ENCODE data around the gene S100P. TPM values are rescaled to one million over a fixed set of nuclear protein-coding genes. Genes with fewer than 3 reads are reported as not detected.
"Not testable (repeated sequence)": the region's sequence is repeated elsewhere in the genome, so short reads cannot be mapped to it uniquely, and the experiment has no call there.

Gene S100P
- total RNA-seq, 1 donor from 2014 or later, result not detected

GRCh38 chr4:6668391-6668790 lies 25.3 kb upstream of the S100P start:
- Mint-ChIP-seq H3K4me1 (peaks cover 3% of the 10 kb centered on the region), H3K36me3 (peaks cover 10% of the 10 kb centered on the region), H3K27me3 (ENCODE audit: insufficient read depth, low read depth) (peaks cover 7% of the 10 kb centered on the region), H3K9me3 (peaks cover 3% of the 10 kb centered on the region), H3K4me3 (no peak overlapping the region), H3K27ac (no peak overlapping the region)
- no peaks in the 10 kb centered on the region for H3K4me1 ChIP-seq
- H3K4me2 ChIP-seq, result no peak overlapping the region
- no peak overlapping the region for H3K9ac ChIP-seq
- no peak for DNase-seq (ENCODE audit: low spot score)
- H2AFZ ChIP-seq (replicated peaks), result no peak overlapping the region
- no peaks in the 10 kb centered on the region for H4K20me1 ChIP-seq (ENCODE audit: low read depth)
- H3K27me3 ChIP-seq, result no peaks in the 10 kb centered on the region
- H3F3A ChIP-seq (ENCODE audit: low read depth), result no peaks in the 10 kb centered on the region
- no peak overlapping the region for H3K4me3 ChIP-seq
- TF ChIP-seq EZH2phosphoT487 (IDR thresholded peaks at IDR 0.05) (no peak), EZH2 (IDR thresholded peaks at IDR 0.05) (no peak), CTCF (IDR thresholded peaks at IDR 0.05) (no peak)
- no peaks in the 10 kb centered on the region for H3K36me3 ChIP-seq
- H3K27ac ChIP-seq, result no peak overlapping the region
- H3K79me2 ChIP-seq (ENCODE audit: low read depth), result peaks cover 3% of the 10 kb centered on the region
- no peaks in the 10 kb centered on the region for H3K9me3 ChIP-seq (ENCODE audit: low read depth)

DNA sequence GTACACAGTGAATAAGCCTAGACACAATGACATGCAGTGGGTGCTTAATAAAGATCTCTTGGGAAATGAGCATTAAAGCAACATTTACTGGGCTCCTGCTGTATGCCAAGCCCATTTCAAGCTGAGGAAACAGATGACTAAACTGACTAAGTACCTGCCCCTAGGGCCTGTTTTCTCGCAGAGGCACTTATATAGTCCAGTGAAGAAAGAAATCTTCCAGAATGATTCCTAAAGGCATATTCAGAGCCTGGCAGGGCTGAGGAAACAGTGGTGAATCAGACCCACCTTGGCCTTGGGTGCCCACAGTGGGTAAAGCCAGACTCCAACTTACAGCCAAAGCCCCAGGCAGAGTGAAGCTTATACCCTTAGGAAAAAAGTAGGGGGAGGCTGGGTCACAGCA lies 22.0 kb upstream of the S100P start:
- H3K27ac Mint-ChIP-seq, result no peak overlapping the region
- Histone ChIP-seq H3K27ac (no peak overlapping the region), H3K4me3 (no peak overlapping the region)

GRCh38 chr4:6672131-6672530 lies 21.5 kb upstream of the S100P start:
- H3K27ac ChIP-seq, result no peak overlapping the region
- H2AFZ ChIP-seq (replicated peaks), result no peak overlapping the region
- H3K36me3 Mint-ChIP-seq, result peaks cover 26% of the 10 kb centered on the region
- H3K27me3 ChIP-seq, result no peaks in the 10 kb centered on the region
- peaks cover 28% of the 10 kb centered on the region for H4K20me1 ChIP-seq (ENCODE audit: low read depth)
- H3K27me3 Mint-ChIP-seq (ENCODE audit: insufficient read depth, low read depth), result peaks cover 5% of the 10 kb centered on the region
- H3K27ac Mint-ChIP-seq, result no peak overlapping the region
- TF ChIP-seq EZH2 (IDR thresholded peaks at IDR 0.05) (no peak), CTCF (IDR thresholded peaks at IDR 0.05) (no peak), EZH2phosphoT487 (IDR thresholded peaks at IDR 0.05) (no peak)
- H3K4me2 ChIP-seq, result no peak overlapping the region
- peaks cover 32% of the 10 kb centered on the region for H3K79me2 ChIP-seq (ENCODE audit: low read depth)
- H3K9me3 ChIP-seq (ENCODE audit: low read depth), result no peaks in the 10 kb centered on the region
- peaks cover 3% of the 10 kb centered on the region for H3K9me3 Mint-ChIP-seq
- H3K4me1 Mint-ChIP-seq, result peaks cover 31% of the 10 kb centered on the region
- H3K4me1 ChIP-seq, result peaks cover 21% of the 10 kb centered on the region
- H3K4me3 ChIP-seq, result no peak overlapping the region
- peaks cover 4% of the 10 kb centered on the region for H3F3A ChIP-seq (ENCODE audit: low read depth)
- no peak overlapping the region for H3K4me3 Mint-ChIP-seq
- H3K36me3 ChIP-seq, result peaks cover 4% of the 10 kb centered on the region
- H3K9ac ChIP-seq, result no peak overlapping the region
- DNase-seq (ENCODE audit: low spot score), result no peak

More for the DNA sequence above, 22.0 kb upstream of the S100P start:
- no peak for TF ChIP-seq EZH2 (IDR thresholded peaks at IDR 0.05)
- no peak for TF ChIP-seq EZH2phosphoT487 (IDR thresholded peaks at IDR 0.05)
- TF ChIP-seq CTCF (IDR thresholded peaks at IDR 0.05), result no peak
- peaks cover 21% of the 10 kb centered on the region for H3K4me1 ChIP-seq
- Mint-ChIP-seq H3K36me3 (peaks cover 25% of the 10 kb centered on the region), H3K4me1 (peaks cover 28% of the 10 kb centered on the region), H3K4me3 (no peak overlapping the region), H3K9me3 (peaks cover 3% of the 10 kb centered on the region), H3K27me3 (ENCODE audit: insufficient read depth, low read depth) (peaks cover 7% of the 10 kb centered on the region)
- no peaks in the 10 kb centered on the region for H3K9me3 ChIP-seq (ENCODE audit: low read depth)
- no peak overlapping the region for H2AFZ ChIP-seq (replicated peaks)
- no peaks in the 10 kb centered on the region for H3K27me3 ChIP-seq
- DNase-seq (ENCODE audit: low spot score), result no peak
- peaks cover 23% of the 10 kb centered on the region for H4K20me1 ChIP-seq (ENCODE audit: low read depth)
- no peak overlapping the region for H3K9ac ChIP-seq
- H3K36me3 ChIP-seq, result peaks cover 4% of the 10 kb centered on the region
- H3K79me2 ChIP-seq (ENCODE audit: low read depth), result peaks cover 27% of the 10 kb centered on the region
- H3K4me2 ChIP-seq, result no peak overlapping the region
- H3F3A ChIP-seq (ENCODE audit: low read depth), result peaks cover 4% of the 10 kb centered on the region

GRCh38 chr4:6672541-6673190 lies 21.0 kb upstream of the S100P start:
- not testable (repeated sequence) for H3K4me2 ChIP-seq; H3K36me3 ChIP-seq; H3K27ac ChIP-seq; H3K9me3 ChIP-seq (ENCODE audit: low read depth); H3K9ac ChIP-seq; H3F3A ChIP-seq (ENCODE audit: low read depth); H3K27me3 Mint-ChIP-seq (ENCODE audit: insufficient read depth, low read depth); H2AFZ ChIP-seq (replicated peaks); H3K27me3 ChIP-seq; DNase-seq (ENCODE audit: low spot score); H3K27ac Mint-ChIP-seq; H3K9me3 Mint-ChIP-seq
- peaks cover 34% of the 10 kb centered on the region for H3K4me1 Mint-ChIP-seq
- H3K4me3 Mint-ChIP-seq, result peak overlapping the region; percentile 90
- peaks cover 29% of the 10 kb centered on the region for H3K36me3 Mint-ChIP-seq
- Histone ChIP-seq H3K4me1 (peaks cover 21% of the 10 kb centered on the region), H3K79me2 (ENCODE audit: low read depth) (peaks cover 37% of the 10 kb centered on the region), H4K20me1 (ENCODE audit: low read depth) (peaks cover 29% of the 10 kb centered on the region), H3K4me3 (peak overlapping the region; percentile 83)

- peaks cover 28% of the 10 kb centered on the region for H3K36me3 Mint-ChIP-seq
- not testable (repeated sequence) for DNase-seq (ENCODE audit: low spot score); H3K9me3 Mint-ChIP-seq; H3F3A ChIP-seq (ENCODE audit: low read depth); H3K27me3 Mint-ChIP-seq (ENCODE audit: insufficient read depth, low read depth); H3K36me3 ChIP-seq; H3K27ac ChIP-seq; H3K27me3 ChIP-seq; H3K9ac ChIP-seq; H3K9me3 ChIP-seq (ENCODE audit: low read depth)
- H2AFZ ChIP-seq (replicated peaks), result peak overlapping the region; percentile 44
- H3K4me3 ChIP-seq, result peak overlapping the region; percentile 83
- peak overlapping the region; percentile 99 for H3K27ac Mint-ChIP-seq
- H4K20me1 ChIP-seq (ENCODE audit: low read depth), result peaks cover 29% of the 10 kb centered on the region
- peaks cover 38% of the 10 kb centered on the region for H3K79me2 ChIP-seq (ENCODE audit: low read depth)
- peak overlapping the region; percentile 94 for H3K4me2 ChIP-seq
- H3K4me3 Mint-ChIP-seq, result peak overlapping the region; percentile 90
- peaks cover 34% of the 10 kb centered on the region for H3K4me1 Mint-ChIP-seq
- peaks cover 21% of the 10 kb centered on the region for H3K4me1 ChIP-seq
Observed at GRCh38 chr4:6673191-6673659, 20.5 kb upstream of the S100P start.

Data from neural progenitor cell (in vitro differentiated cells).